Testis (tissue), 3 donors: Measurements from ENCODE around the gene TOPBP1. TPM values are rescaled to one million over a fixed set of nuclear protein-coding genes. Genes with fewer than 3 reads are reported as not detected.
A peak's percentile ranks its signal among the peaks of the same experiment; 100 is the strongest.

ENCODE experiments used
- DNase-seq: peaks from one replicate; pipeline ENCODE4 v3.0.0-alpha.2; 2019
- H3K27ac ChIP-seq, 2 donors: fragments of 200-600 bp; sonication (generic); one replicate each; pipeline ENCODE4 v1.5.1; 2019
- H3K27me3 ChIP-seq: fragments of 200-600 bp; sonication (generic); one replicate; pipeline ENCODE4 v1.5.1; 2019
- H3K36me3 ChIP-seq: fragments of 200-600 bp; sonication (generic); one replicate; pipeline ENCODE4 v1.5.1; 2017; ENCODE audit warnings: low read depth; ENCODE audit errors: missing control alignments
- H3K4me1 ChIP-seq: fragments of 200-600 bp; sonication (generic); one replicate; pipeline ENCODE4 v1.5.1; 2019
- H3K4me3 ChIP-seq, 2 donors: fragments of 200-600 bp; sonication (generic); one replicate each; pipeline ENCODE4 v1.5.1; 2017 to 2019
- H3K9me3 ChIP-seq: fragments of 200-600 bp; sonication (generic); one replicate; pipeline ENCODE4 v1.5.1; 2017
- CTCF ChIP-seq, 3 experiments: fragments of 450-650 bp in 2 of 3; fragments of 200-600 bp in 1 of 3; sonication (generic) in 1 of 3; IDR thresholded peaks; one replicate each; pipeline ENCODE4 v1.5.1; 2016 to 2019; ENCODE audit warnings: antibody characterized with exemption in 3 of 3, mild to moderate bottlenecking in 2 of 3, moderate library complexity in 1 of 3
- POLR2A ChIP-seq: fragments of 450-650 bp; IDR thresholded peaks from one replicate; pipeline ENCODE4 v1.6.1; 2017; ENCODE audit warnings: antibody characterized with exemption, mild to moderate bottlenecking, moderate library complexity
- WGBS, 2 donors: methylation state at CpG; one replicate each; pipeline ENCODE4 v1.1.5; 2018; 5-methylcytosine and 5-hydroxymethylcytosine counted together
- intact Hi-C: fragments of 100-400 bp; cut with DNase I; formaldehyde crosslinking; loops from one replicate; pipeline ENCODE4 v1.15.1; 2023; ENCODE audit warnings: low total_unique reads
- polyA plus RNA-seq: library from polyadenylated mRNA; stranded (reverse); fragments of 350-450 nt; fragmentation: Illumina TruSeq; extraction: RNeasy Lipid Tissue Mini Kit (QIAGEN cat#74804); gene quantifications from one replicate; pipeline ENCODE4 v1.2.3, GENCODE V29; 2014; ENCODE audit warnings: low read depth, low replicate concordance; ENCODE audit not compliant: insufficient read depth
- total RNA-seq, 2 donors: library from RNA; depleted of rRNA; stranded (reverse); fragments of >200 nt; gene quantifications; one replicate each; pipeline ENCODE4 v1.2.3, GENCODE V29; 2016

Gene TOPBP1
- total and polyA plus RNA-seq, 3 donors from 2014 or later = 40.9 to 62.6 (median 51.7) TPM

- Histone ChIP-seq H3K4me3 (no peak overlapping the region), H3K36me3 (no peaks in the 10 kb centered on the region), H3K9me3 (no peaks in the 10 kb centered on the region), H3K27ac (no peak overlapping the region), H3K27me3 (no peaks in the 10 kb centered on the region), H3K4me1 (no peaks in the 10 kb centered on the region)
- DNase-seq = no peak
- 92% methylated on average over 4 of the region's 4 CpGs for WGBS, 2 donors
- no peak for TF ChIP-seq POLR2A
- no peak for TF ChIP-seq CTCF (IDR thresholded peaks at IDR 0.05)
- intact Hi-C loops = no loop called here
Observed at GRCh38 chr3:133641254-133641653, 20.5 kb downstream of the TOPBP1 start.

GRCh38 chr3:133633439-133633838, 28.3 kb downstream of the TOPBP1 start:
- Histone ChIP-seq H3K4me1 (no peaks in the 10 kb centered on the region), H3K27ac (no peak overlapping the region), H3K36me3 (no peaks in the 10 kb centered on the region), H3K9me3 (no peaks in the 10 kb centered on the region), H3K27me3 (no peaks in the 10 kb centered on the region), H3K4me3 (no peak overlapping the region)
- no peak for DNase-seq
- 92 to 95% methylated on average over 4 of the region's 4 CpGs for WGBS, 2 donors
- intact Hi-C loops = no loop called here
- no peak for TF ChIP-seq POLR2A
- TF ChIP-seq CTCF (IDR thresholded peaks at IDR 0.05) = no peak

GRCh38 chr3:133629146-133629545, 32.6 kb downstream of the TOPBP1 start:
- WGBS, 2 donors = 49 to 62% methylated on average over 2 of the region's 2 CpGs
- intact Hi-C loops = no loop called here
- TF ChIP-seq POLR2A = no peak
- TF ChIP-seq CTCF (IDR thresholded peaks at IDR 0.05) = no peak
- peak; percentile 19 for DNase-seq
- Histone ChIP-seq H3K27ac (no peak overlapping the region), H3K9me3 (no peaks in the 10 kb centered on the region), H3K36me3 (no peaks in the 10 kb centered on the region), H3K4me3 (no peak overlapping the region), H3K27me3 (no peaks in the 10 kb centered on the region), H3K4me1 (no peaks in the 10 kb centered on the region)

GRCh38 chr3:133627789-133628188, 34.0 kb downstream of the TOPBP1 start:
- H3K36me3 ChIP-seq = no peaks in the 10 kb centered on the region
- H3K9me3 ChIP-seq = no peaks in the 10 kb centered on the region
- intact Hi-C loops = no loop called here
- no peaks in the 10 kb centered on the region for H3K27me3 ChIP-seq
- TF ChIP-seq POLR2A = no peak
- no peak for TF ChIP-seq CTCF (IDR thresholded peaks at IDR 0.05)
- no peaks in the 10 kb centered on the region for H3K4me1 ChIP-seq
- DNase-seq = no peak
- H3K27ac ChIP-seq = no peak overlapping the region
- H3K4me3 ChIP-seq = no peak overlapping the region

- TF ChIP-seq CTCF (IDR thresholded peaks at IDR 0.05) (no peak), POLR2A (no peak)
- H3K36me3 ChIP-seq = no peaks in the 10 kb centered on the region
Observed at GRCh38 chr3:133620066-133620784, 41.5 kb downstream of the TOPBP1 start.

More at GRCh38 chr3:133620066-133620784, 41.5 kb downstream of the TOPBP1 start:
- no peak overlapping the region for H3K27ac ChIP-seq
- no peaks in the 10 kb centered on the region for H3K27me3 ChIP-seq
- intact Hi-C loops = no loop called here
- DNase-seq = no peak
- H3K9me3 ChIP-seq = no peaks in the 10 kb centered on the region
- no peak overlapping the region for H3K4me3 ChIP-seq
- no peaks in the 10 kb centered on the region for H3K4me1 ChIP-seq
- 93 to 96% methylated on average over 13 of the region's 13 CpGs for WGBS, 2 donors
